ENCODE results near the gene UPK3A. TPM values are rescaled to one million over a fixed set of nuclear protein-coding genes. Genes with fewer than 3 reads are reported as not detected.
"Not testable (repeated sequence)": the region's sequence is repeated elsewhere in the genome, so short reads cannot be mapped to it uniquely, and the experiment has no call there.

UPK3A gene
- total RNA-seq, 6 experiments from 2014 or later, result not detected

- 72% methylated on average over 5 of the region's 6 CpGs for WGBS (ENCODE audit: insufficient coverage, low coverage, low lambda C conversion rate, missing lambda C conversion rate)
Measured at GRCh38 chr22:45254789-45255278, 29.9 kb upstream of the UPK3A start.

DNA sequence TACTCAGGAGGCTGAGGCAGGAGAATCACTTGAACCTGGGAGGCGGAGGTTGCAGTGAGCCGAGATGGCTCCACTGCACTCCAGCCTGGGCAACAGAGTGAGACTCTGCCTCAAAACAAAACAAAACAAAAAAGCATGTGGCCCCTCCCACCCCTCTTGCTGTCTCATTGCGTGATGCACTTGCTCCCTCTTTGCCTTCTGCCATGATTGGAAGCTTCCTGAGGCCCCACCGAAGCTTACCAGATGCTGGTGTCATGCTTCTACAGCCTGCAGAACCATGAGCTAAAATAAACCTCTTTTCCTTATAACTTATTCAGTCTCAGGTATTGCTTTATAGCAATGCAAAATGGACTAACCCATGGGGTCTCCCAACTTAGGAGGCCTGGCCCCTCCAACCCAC lies 26.8 kb upstream of the UPK3A start:
- intact Hi-C loops (cut with DNase I), result loop anchor here in 1 of 2 donors (10.0 kb wide), 1 partner anchor 153 kb away; no protein-coding TSS in a partner anchor
- H3K4me3 ChIP-seq, ATAC-seq, DNase-seq, H3K4me1 ChIP-seq, H3K27me3 ChIP-seq, H3K27ac ChIP-seq, H3K36me3 ChIP-seq, H3K9me3 ChIP-seq: not testable (repeated sequence)
- WGBS (ENCODE audit: insufficient coverage, low coverage, low lambda C conversion rate, missing lambda C conversion rate), result 100% methylated on average over 2 of the region's 4 CpGs

More at GRCh38 chr22:45254789-45255278, 29.9 kb upstream of the UPK3A start:
- Histone ChIP-seq H3K36me3 (no peaks in the 10 kb centered on the region), H3K27me3 (no peaks in the 10 kb centered on the region), H3K4me1 (no peaks in the 10 kb centered on the region), H3K27ac (no peak overlapping the region), H3K9me3 (no peaks in the 10 kb centered on the region), H3K4me3 (no peak overlapping the region)
- intact Hi-C loops (cut with DNase I), result loop anchor here in 1 of 2 donors (10.0 kb wide), 1 partner anchor 150 kb away; no protein-coding TSS in a partner anchor
- ATAC-seq, result no peak
- DNase-seq, result no peak
- TF ChIP-seq, protein P1, sequence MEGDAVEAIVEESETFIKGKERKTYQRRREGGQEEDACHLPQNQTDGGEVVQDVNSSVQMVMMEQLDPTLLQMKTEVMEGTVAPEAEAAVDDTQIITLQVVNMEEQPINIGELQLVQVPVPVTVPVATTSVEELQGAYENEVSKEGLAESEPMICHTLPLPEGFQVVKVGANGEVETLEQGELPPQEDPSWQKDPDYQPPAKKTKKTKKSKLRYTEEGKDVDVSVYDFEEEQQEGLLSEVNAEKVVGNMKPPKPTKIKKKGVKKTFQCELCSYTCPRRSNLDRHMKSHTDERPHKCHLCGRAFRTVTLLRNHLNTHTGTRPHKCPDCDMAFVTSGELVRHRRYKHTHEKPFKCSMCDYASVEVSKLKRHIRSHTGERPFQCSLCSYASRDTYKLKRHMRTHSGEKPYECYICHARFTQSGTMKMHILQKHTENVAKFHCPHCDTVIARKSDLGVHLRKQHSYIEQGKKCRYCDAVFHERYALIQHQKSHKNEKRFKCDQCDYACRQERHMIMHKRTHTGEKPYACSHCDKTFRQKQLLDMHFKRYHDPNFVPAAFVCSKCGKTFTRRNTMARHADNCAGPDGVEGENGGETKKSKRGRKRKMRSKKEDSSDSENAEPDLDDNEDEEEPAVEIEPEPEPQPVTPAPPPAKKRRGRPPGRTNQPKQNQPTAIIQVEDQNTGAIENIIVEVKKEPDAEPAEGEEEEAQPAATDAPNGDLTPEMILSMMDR (IDR thresholded peaks at IDR 0.05), result no peak
- TF ChIP-seq POLR2A (IDR thresholded peaks at IDR 0.05), result no peak

DNA sequence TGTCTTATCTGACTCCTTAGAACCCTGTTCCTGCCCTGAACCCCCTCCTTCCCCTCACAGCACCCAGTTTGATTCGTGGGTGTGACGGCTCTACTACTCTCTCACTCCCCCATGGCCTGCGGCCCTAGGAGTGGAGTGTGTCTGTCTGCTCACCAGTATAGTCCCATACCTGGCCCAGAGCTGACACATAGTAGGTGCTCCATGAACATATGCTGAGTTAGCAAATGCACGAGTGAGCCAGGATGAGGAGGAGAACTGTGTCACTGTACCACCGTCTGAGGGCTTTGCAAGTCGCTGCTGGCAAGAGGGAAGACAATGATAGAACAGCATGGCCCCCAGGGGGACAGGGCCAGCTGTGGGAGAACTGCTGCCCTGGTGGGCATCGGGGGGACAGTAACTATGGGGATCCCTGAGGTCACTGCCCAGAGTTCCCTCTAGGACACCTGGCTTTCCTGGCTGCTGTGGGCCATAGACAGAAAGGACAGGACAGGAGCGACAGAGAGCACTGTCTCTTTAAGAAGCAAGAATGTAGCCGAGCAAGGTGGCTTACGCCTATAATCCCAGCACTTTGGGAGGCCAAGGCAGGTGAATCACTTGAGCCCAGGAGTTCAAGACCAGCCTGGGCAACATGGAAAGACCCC lies 24.9 kb upstream of the UPK3A start:
- no peak overlapping the region for H3K27ac ChIP-seq
- intact Hi-C loops (cut with DNase I), result loop anchor here (5.0 to 10.0 kb wide), 3 partner anchors 155 to 295 kb away; no protein-coding TSS in a partner anchor
- H3K9me3 ChIP-seq, result no peaks in the 10 kb centered on the region
- TF ChIP-seq POLR2A (IDR thresholded peaks at IDR 0.05), result no peak
- TF ChIP-seq, protein P1 (IDR thresholded peaks at IDR 0.05), result no peak
- no peaks in the 10 kb centered on the region for H3K27me3 ChIP-seq
- WGBS (ENCODE audit: insufficient coverage, low coverage, low lambda C conversion rate, missing lambda C conversion rate), result 77% methylated on average over 5 of the region's 10 CpGs
- H3K4me1 ChIP-seq, result peaks cover 0 to 6% (median 0%) of the 10 kb centered on the region in 4 donors
- no peaks in the 10 kb centered on the region for H3K36me3 ChIP-seq
- H3K4me3 ChIP-seq, result no peak overlapping the region
- DNase-seq (no peak), ATAC-seq (no peak)

GRCh38 chr22:45260395-45260759 lies 24.4 kb upstream of the UPK3A start:
- not testable (repeated sequence) for ATAC-seq, H3K27me3 ChIP-seq, H3K27ac ChIP-seq, H3K4me3 ChIP-seq, H3K9me3 ChIP-seq, H3K4me1 ChIP-seq, DNase-seq, H3K36me3 ChIP-seq
- intact Hi-C loops (cut with DNase I), result loop anchor here in 1 of 2 donors (5.0 to 10.0 kb wide), 2 partner anchors 158 to 294 kb away; no protein-coding TSS in a partner anchor
- WGBS (ENCODE audit: insufficient coverage, low coverage, low lambda C conversion rate, missing lambda C conversion rate), result 92% methylated on average over 4 of the region's 9 CpGs

DNA sequence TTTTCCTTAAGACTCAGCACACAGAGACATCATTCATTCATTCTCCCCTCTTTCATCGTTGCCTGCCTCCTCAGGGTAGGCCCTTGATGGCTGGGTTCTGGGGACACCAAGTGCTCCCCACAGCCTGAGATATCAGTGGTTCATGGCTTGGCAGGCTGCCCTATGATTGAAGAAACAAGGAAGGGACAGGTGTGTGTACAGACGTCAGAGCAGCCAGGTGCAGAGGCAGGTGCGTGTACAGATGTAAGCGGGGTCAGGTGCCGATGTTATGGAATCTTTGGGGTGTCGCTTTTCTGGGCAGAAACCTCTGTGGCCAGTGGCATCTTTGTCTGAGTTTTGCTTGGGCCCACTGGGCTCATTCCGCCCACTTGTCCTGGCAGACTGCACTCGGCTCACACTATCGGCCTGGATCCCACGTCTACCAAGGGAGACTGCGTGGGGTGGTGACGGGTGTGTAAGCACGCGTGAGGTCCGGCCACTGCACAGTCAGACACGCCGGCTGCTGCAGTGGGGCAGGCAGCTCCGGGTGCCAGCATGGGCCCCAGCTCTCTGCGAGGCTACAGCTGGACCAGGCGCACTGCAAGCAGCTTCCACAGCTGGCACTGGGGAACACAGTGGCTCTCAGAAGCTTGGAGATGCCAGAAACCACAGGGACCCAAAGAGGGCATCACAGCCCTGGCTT lies 23.2 kb upstream of the UPK3A start:
- Histone ChIP-seq H3K27me3 (no peaks in the 10 kb centered on the region), H3K27ac (no peak overlapping the region), H3K36me3 (no peaks in the 10 kb centered on the region), H3K4me1 (peaks cover 0 to 6% (median 0%) of the 10 kb centered on the region in 4 donors), H3K9me3 (no peaks in the 10 kb centered on the region), H3K4me3 (no peak overlapping the region)
- intact Hi-C loops (cut with DNase I), result loop anchor here in 1 of 2 donors (5.0 to 10.0 kb wide), 2 partner anchors 159 to 293 kb away; no protein-coding TSS in a partner anchor
- ATAC-seq, result no peak
- DNase-seq, result no peak
- TF ChIP-seq, protein P1 (IDR thresholded peaks at IDR 0.05), result no peak
- no peak for TF ChIP-seq POLR2A (IDR thresholded peaks at IDR 0.05)
- 80% methylated on average over 1 of the region's 20 CpGs for WGBS (ENCODE audit: insufficient coverage, low coverage, low lambda C conversion rate, missing lambda C conversion rate)
